Hepatocyte (in vitro differentiated cells): ENCODE results near the gene ZNF8. TPM values are rescaled to one million over a fixed set of nuclear protein-coding genes. Genes with fewer than 3 reads are reported as not detected.
"Not testable (repeated sequence)": the region's sequence is repeated elsewhere in the genome, so short reads cannot be mapped to it uniquely, and the experiment has no call there.

ENCODE experiments used
- DNase-seq: peaks from one replicate; pipeline ENCODE4 v3.0.0-alpha.2; 2016; ENCODE audit warnings: low spot score
- H2AFZ ChIP-seq: fragments of 200-600 bp; sonication (generic); 2 replicates; pipeline ENCODE4 v1.6.0; 2016; ENCODE audit warnings: antibody characterized with exemption, mild to moderate bottlenecking
- H3K27ac ChIP-seq: fragments of 200-600 bp; sonication (generic); 2 replicates; pipeline ENCODE4 v1.5.1; 2016; ENCODE audit warnings: mild to moderate bottlenecking
- H3K27me3 ChIP-seq: fragments of 200-600 bp; sonication (generic); 2 replicates; pipeline ENCODE4 v1.6.1; 2016
- H3K36me3 ChIP-seq: fragments of 200-600 bp; sonication (generic); replicated peaks from 2 replicates; pipeline ENCODE4 v1.5.1; 2016; ENCODE audit warnings: low read depth; ENCODE audit not compliant: insufficient read depth
- H3K4me1 ChIP-seq: fragments of 200-600 bp; sonication (generic); 2 replicates; pipeline ENCODE4 v1.5.1; 2016; ENCODE audit warnings: mild to moderate bottlenecking, moderate library complexity; ENCODE audit not compliant: insufficient read depth
- H3K4me2 ChIP-seq: fragments of 200-600 bp; sonication (generic); 2 replicates; pipeline ENCODE4 v1.6.0; 2016
- H3K4me3 ChIP-seq: fragments of 200-600 bp; sonication (generic); 2 replicates; pipeline ENCODE4 v1.5.1; 2016; ENCODE audit warnings: mild to moderate bottlenecking
- H3K79me2 ChIP-seq: fragments of 200-600 bp; sonication (generic); 2 replicates; pipeline ENCODE4 v1.6.0; 2017; ENCODE audit warnings: mild to moderate bottlenecking
- H3K9me2 ChIP-seq: fragments of 200-600 bp; sonication (generic); replicated peaks from 2 replicates; pipeline ENCODE4 v1.6.0; 2017; ENCODE audit warnings: mild to moderate bottlenecking; ENCODE audit not compliant: insufficient read depth
- H3K9me3 ChIP-seq: fragments of 200-600 bp; sonication (generic); 2 replicates; pipeline ENCODE4 v1.5.1; 2016; ENCODE audit warnings: low read depth, mild to moderate bottlenecking
- H4K20me1 ChIP-seq: fragments of 200-600 bp; sonication (generic); 2 replicates; pipeline ENCODE4 v1.6.0; 2016; ENCODE audit warnings: mild to moderate bottlenecking; ENCODE audit not compliant: insufficient read depth, poor library complexity, severe bottlenecking
- EZH2 ChIP-seq: fragments of 200-600 bp; sonication (generic); IDR thresholded peaks from 2 replicates; pipeline ENCODE4 v1.6.1; 2016; ENCODE audit warnings: antibody characterized with exemption, mild to moderate bottlenecking, borderline replicate concordance
- EZH2phosphoT487 ChIP-seq: fragments of 200-600 bp; sonication (generic); IDR thresholded peaks from one replicate; pipeline ENCODE4 v1.6.1; 2018; ENCODE audit warnings: antibody characterized with exemption, mild to moderate bottlenecking, low read depth, moderate library complexity; ENCODE audit not compliant: unreplicated experiment, severe bottlenecking
- WGBS: methylation state at CpG from one replicate; pipeline ENCODE4 v1.1.6; 2016; ENCODE audit warnings: low lambda C conversion rate; ENCODE audit errors: missing lambda C conversion rate; 5-methylcytosine and 5-hydroxymethylcytosine counted together
- polyA plus RNA-seq: library from polyadenylated mRNA; unstranded; fragments of >200 nt; fragmentation: Nextera tagmentation; extraction: Ambion mirVana; gene quantifications from 2 replicates; pipeline ENCODE4 v1.2.1, GENCODE V29; 2016
- total RNA-seq: library from RNA; depleted of rRNA; stranded (reverse); fragments of >200 nt; gene quantifications from 2 replicates; pipeline ENCODE4 v1.2.3, GENCODE V29; 2014
- TF ChIP-seq, protein P1 (sequence below): fragments of 200-600 bp; sonication (generic); IDR thresholded peaks from 2 replicates; pipeline ENCODE4 v1.5.1; 2016; ENCODE audit warnings: antibody characterized with exemption, mild to moderate bottlenecking; ENCODE audit not compliant: poor library complexity

The ZNF8 gene
- total and polyA plus RNA-seq, 2 experiments from 2014 or later: 1.4 to 8.7 TPM

DNA sequence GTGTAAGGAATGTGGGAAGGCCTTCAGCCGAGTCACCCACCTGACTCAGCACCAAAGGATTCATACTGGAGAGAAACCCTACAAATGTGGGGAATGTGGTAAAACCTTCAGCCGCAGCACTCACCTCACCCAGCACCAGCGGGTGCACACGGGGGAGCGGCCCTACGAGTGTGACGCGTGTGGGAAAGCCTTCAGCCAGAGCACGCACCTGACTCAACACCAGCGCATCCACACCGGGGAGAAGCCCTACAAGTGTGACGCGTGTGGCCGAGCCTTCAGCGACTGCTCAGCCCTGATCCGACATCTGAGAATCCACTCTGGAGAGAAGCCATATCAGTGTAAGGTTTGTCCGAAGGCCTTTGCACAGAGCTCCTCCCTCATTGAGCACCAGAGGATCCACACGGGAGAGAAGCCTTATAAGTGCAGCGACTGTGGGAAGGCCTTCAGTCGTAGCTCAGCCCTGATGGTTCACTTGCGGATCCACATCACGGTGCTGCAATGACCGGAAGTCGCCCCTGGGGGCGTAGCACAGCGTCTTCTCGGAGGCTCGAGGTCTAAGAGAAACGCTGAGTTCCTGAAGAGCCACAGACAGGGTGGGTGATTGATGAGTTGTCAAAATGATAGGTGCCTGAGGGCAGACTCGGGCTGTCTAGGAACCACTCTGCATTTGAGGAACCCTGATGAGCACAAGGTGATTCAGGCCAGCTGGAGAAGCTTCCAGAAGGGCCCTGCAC is 60.2 kb downstream of the ZNF8 start:
- Histone ChIP-seq H3K79me2 (no peaks in the 10 kb centered on the region), H3K27ac (no peak overlapping the region), H3K9me3 (no peaks in the 10 kb centered on the region), H3K4me3 (no peak overlapping the region), H3K36me3 (no peaks in the 10 kb centered on the region), H3K27me3 (no peaks in the 10 kb centered on the region), H3K4me2 (no peak overlapping the region), H3K4me1 (no peaks in the 10 kb centered on the region), H2AFZ (no peak overlapping the region), H4K20me1 (no peaks in the 10 kb centered on the region), H3K9me2 (no peaks in the 10 kb centered on the region)
- TF ChIP-seq, protein P1, sequence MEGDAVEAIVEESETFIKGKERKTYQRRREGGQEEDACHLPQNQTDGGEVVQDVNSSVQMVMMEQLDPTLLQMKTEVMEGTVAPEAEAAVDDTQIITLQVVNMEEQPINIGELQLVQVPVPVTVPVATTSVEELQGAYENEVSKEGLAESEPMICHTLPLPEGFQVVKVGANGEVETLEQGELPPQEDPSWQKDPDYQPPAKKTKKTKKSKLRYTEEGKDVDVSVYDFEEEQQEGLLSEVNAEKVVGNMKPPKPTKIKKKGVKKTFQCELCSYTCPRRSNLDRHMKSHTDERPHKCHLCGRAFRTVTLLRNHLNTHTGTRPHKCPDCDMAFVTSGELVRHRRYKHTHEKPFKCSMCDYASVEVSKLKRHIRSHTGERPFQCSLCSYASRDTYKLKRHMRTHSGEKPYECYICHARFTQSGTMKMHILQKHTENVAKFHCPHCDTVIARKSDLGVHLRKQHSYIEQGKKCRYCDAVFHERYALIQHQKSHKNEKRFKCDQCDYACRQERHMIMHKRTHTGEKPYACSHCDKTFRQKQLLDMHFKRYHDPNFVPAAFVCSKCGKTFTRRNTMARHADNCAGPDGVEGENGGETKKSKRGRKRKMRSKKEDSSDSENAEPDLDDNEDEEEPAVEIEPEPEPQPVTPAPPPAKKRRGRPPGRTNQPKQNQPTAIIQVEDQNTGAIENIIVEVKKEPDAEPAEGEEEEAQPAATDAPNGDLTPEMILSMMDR: no peak
- no peak for TF ChIP-seq EZH2
- TF ChIP-seq EZH2phosphoT487: no peak
- no peak for DNase-seq
- 82% methylated on average over 30 of the region's 30 CpGs for WGBS

DNA sequence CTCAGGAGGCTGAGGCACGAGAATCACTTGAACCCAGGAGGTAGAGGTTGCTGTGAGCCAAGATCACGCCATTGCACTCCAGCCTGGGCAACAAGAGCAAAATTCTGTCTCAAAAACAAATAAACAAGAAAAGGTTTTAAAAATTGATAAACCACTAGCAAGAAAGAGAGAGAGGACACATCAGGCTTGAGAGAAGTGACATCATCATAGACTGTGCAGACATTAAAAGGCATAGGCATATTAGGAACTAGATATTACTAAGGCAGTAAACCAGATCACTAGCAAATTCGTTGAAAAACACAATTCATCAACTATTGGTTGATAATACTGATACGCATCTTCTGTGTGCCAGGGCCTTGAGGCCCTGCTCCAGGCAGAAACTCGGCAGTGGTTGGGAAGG is 66.8 kb downstream of the ZNF8 start:
- H2AFZ ChIP-seq: no peak overlapping the region
- H4K20me1 ChIP-seq: no peaks in the 10 kb centered on the region
- peaks cover 8% of the 10 kb centered on the region for H3K4me1 ChIP-seq
- no peaks in the 10 kb centered on the region for H3K9me3 ChIP-seq
- 92% methylated on average over 5 of the region's 5 CpGs for WGBS
- H3K9me2 ChIP-seq: no peaks in the 10 kb centered on the region
- DNase-seq: no peak
- H3K36me3 ChIP-seq: no peaks in the 10 kb centered on the region
- no peak overlapping the region for H3K4me3 ChIP-seq
- H3K4me2 ChIP-seq: peak overlapping the region; percentile 85
- peaks cover 4% of the 10 kb centered on the region for H3K27me3 ChIP-seq
- no peak overlapping the region for H3K27ac ChIP-seq
- TF ChIP-seq EZH2 (no peak), EZH2phosphoT487 (no peak)
- TF ChIP-seq, protein P1: no peak
- peaks cover 18% of the 10 kb centered on the region for H3K79me2 ChIP-seq

DNA sequence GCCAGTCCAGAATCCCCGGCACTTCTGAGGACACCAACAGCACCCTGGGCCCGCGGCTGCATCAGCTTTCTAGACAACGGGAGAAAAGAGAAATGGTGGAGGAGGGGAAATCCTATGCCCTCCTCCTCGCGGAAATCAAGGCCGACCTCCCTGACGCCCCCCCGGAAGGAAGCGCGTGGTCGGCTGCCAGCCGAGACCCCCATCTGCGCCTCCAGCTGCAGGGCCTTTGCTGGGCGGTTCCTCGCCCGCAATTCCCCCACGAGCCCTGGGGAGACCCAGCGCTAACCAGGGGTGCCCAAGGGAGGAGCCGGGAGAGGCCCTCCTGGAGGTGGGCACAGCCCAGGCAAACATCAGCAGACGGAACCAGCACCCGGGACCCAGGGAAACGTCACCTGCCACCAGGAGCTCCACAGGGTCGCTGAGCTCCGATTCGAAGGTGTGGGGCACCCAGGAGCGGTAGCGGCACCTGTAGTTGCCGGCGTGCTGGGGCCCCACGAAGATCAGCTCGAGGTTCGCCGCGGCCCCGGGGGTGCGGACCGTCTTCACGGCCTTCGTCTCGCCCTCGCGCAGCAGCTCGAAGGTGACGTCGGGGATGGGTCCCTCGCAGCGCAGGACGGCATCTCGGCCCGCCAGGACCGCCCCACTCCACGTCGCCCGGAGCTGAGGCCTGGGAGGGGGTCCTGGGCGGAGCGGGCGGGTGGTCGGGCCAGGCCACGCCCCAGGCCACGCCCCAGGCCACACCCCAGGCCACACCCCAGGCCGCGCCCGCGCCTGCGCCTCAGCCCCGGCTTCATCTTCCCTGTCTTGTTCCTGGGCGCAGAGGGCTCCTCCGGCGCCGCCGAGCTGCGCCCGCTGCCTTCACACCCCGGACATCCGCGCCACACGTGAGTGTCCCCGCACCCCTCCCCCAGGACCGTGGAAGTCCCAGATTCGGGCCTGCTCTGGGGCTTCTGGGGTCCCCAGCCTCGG is 68.5 kb downstream of the ZNF8 start:
- TF ChIP-seq EZH2phosphoT487 (no peak), EZH2 (no peak)
- TF ChIP-seq, protein P1: no peak
- Histone ChIP-seq H3K4me2 (peak overlapping the region; percentile 85), H3K27ac (peak overlapping the region; percentile 91), H3K27me3 (peaks cover 4% of the 10 kb centered on the region), H3K4me3 (peak overlapping the region; percentile 99), H3K4me1 (peaks cover 8% of the 10 kb centered on the region), H3K36me3 (no peaks in the 10 kb centered on the region), H3K9me2 (no peaks in the 10 kb centered on the region), H2AFZ (peak overlapping the region; percentile 90), H4K20me1 (no peaks in the 10 kb centered on the region), H3K79me2 (peaks cover 18% of the 10 kb centered on the region), H3K9me3 (no peaks in the 10 kb centered on the region)
- under 1% methylated on average over 59 of the region's 82 CpGs for WGBS
- peak; percentile 87 for DNase-seq

DNA sequence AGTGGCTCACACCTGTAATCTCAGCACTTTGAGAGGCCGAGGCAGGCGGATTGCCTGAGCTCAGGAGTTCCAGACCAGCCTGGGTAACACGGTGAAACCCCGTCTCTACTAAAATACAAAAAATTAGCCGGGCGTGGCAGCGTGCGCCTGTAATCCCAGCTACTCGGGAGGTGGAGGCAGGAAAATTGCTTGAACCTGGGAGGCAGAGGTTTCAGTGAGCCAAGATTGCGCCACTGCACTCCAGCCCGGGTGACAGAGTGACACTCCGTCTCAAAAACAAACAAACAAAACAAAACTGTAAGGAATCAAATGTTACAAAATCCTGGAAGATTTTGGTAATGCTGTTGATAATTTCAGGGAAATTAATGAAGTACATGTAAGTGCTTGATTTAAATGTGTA is 69.3 kb downstream of the ZNF8 start:
- Histone ChIP-seq H3K4me3 (peak overlapping the region; percentile 99), H3K79me2 (peaks cover 18% of the 10 kb centered on the region), H3K4me2 (peak overlapping the region; percentile 85), H3K27ac (peak overlapping the region; percentile 43), H2AFZ (peak overlapping the region; percentile 51)
- H3K9me3 ChIP-seq, DNase-seq, H3K4me1 ChIP-seq, H3K9me2 ChIP-seq, H3K27me3 ChIP-seq, H3K36me3 ChIP-seq, H4K20me1 ChIP-seq: not testable (repeated sequence)
- 13% methylated on average over 12 of the region's 12 CpGs for WGBS
